Activated CD4-positive, alpha-beta T cell treated with anti-CD3 and anti-CD28 coated beads, Interleukin-2, amount 50 U/mL, for 24 hours (primary cell): ENCODE results near the gene WDR6.
"Not testable (repeated sequence)": the region's sequence is repeated elsewhere in the genome, so short reads cannot be mapped to it uniquely, and the experiment has no call there.

Source experiments
- DNase-seq, 2 donors: peaks; one replicate each; pipeline ENCODE4 v3.0.0-alpha.2; 2020; ENCODE audit warnings: low read depth in 1 of 2, low spot score in 1 of 2

Gene WDR6

DNA sequence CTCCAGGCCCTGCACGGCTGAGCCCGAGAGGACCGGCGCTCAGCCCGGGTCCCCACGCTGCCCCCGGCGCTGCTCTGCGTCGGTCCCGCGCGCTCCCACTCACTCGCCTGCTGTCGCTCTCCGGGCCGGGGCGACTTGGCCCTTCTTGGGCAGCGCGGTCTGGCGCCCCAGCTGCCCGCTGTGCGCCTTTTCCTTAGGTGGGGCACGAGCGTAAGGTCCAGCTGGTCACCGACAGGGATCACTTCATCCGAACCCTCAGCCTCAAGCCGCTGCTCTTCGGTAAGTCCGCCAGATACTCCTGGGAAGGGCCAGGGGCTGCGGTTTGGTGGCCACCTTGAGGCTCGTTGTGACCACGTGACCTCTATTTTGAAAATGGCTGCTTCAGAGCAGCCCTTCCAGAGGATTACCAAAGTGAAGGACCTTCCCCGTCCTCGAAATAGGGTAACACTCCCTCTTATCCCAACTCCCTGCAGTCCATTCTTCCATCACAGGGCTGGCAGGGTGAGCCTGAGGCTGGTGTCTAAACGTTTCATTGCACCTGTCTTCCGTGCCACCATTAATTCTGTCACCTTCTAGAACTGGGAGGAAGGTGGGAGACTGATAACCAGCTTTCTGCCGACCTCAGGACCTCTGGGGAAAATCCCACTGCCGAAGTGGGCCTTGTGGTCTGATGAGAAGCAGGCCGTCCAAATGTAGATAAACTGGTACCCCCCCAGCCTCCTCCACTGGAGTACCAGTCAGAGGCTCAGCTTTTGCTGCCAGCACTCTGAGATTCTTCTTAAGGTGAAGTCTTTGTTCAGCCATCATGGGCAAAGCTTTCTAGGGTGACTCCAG, 16.3 kb upstream of the WDR6 start:
- no peak for DNase-seq

DNA sequence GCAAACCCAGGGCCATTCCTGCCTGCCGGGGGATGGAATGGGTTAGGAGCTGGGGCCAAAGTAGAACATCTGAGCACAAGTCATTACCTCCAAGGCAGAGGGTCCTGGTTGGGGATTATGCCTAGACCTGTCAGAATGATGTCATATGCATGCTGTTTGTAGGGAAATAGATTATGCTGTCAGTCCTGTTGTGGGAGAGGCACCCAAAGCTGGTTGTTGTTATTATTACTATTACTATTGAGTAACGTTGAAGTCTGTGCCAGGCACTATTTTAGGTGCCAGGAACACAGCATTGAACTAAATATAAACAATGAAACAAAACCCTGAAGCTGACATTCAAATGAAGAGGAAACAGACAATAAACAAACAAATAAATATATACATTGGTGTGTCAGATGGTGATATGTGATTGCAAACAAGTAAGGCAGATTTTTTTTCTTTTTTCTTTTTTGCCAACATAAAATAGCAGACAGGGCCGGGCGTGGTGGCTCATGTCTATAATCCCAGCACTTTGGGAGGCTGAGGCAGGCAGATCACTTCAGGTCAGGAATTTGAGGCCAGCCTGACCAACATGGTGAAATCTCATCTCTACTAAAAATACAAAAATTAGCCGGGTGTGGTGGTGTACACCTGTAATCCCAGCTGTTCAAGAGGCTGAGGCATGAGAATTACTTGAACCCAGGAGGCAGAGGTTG, 15.2 kb upstream of the WDR6 start:
- DNase-seq, result no peak

DNA sequence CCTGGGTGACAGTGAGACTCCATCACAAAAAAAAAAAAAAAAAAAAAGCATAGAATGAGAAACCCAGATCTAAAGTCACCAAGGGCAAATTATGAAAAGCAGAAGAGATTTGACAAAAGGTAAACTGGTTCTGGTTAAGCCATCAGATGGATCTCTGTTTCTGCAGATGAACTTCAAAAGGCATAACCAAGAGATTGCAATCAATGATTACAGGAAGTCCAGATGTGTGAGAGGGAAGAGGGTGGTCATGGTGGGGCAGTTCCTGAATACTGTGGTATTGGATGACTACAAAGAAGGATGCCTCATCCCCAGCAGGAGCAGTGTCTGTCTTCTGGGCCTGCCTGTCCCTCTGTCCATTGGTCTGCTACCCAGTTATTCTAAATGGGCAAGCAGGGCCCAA, 13.4 kb upstream of the WDR6 start:
- DNase-seq, result no peak

GRCh38 chr3:48996640-48997039, 10.6 kb upstream of the WDR6 start:
- DNase-seq, result no peak

DNA sequence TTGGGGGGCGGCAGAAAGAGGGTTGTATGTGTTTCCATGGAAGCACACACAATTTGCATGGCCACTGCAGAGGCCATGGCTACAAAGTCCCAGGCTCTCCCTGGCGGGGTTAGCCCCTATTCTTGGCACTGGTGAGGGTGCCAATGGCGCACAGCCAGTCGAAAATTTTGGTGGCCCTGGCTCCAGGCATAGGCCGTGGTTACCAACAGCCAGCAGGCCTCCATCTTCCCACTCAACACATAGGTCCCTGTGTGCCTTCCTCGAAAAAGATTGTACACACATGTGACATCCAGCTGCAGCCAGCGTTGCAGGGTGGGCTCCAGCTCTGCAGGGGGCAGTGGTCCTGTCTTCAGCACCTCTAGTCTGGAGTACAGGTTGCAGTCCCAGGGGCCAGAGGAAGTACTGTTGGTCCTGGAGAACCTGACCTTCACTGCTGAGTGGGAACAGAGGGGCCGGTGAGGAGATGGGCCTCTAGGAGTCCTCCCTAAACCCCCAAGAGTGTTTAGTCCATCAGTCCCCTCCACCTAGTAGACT, 10.0 kb upstream of the WDR6 start:
- no peak for DNase-seq

GRCh38 chr3:48997714-48998637, 9.2 kb upstream of the WDR6 start:
- no peak for DNase-seq

DNA sequence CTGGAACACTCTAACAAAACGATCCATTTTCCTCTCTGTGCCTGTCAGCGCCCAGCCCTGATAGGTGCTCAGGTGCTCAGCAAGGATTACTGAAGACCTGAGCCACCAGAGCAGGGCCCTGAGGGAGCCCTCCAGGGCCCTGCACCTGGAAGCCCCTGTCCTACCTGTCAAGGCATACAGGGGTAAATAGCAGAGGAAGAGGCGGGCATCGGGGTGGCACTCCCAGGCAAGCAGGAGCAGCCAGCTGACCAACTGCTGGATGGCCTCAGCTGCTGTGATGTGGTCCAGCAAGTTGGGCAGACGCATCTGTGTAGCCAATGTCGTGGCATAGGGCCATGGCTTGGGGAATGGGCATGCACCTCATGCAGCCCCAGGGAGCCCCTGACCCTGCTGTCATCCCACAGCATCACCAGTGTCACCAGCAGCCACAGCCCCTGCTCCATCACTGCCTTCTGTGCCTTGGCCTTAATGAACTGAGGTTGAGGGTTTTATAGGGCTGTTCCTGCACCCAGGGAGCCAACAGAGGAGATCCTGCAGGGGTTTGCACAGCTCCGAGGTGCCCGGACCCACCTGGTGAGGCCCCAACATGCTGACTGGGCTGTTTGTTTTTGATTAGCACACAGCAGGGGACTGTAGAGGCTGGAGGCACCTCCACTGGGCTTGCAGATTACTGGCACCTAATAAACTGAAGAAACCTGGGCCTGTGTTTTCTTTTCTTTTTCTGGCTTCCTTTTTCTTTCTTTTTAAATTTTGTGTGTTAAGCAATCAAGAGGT, 7.9 kb upstream of the WDR6 start:
- DNase-seq, result no peak

GRCh38 chr3:49001155-49001554, 6.0 kb upstream of the WDR6 start:
- no peak for DNase-seq

DNA sequence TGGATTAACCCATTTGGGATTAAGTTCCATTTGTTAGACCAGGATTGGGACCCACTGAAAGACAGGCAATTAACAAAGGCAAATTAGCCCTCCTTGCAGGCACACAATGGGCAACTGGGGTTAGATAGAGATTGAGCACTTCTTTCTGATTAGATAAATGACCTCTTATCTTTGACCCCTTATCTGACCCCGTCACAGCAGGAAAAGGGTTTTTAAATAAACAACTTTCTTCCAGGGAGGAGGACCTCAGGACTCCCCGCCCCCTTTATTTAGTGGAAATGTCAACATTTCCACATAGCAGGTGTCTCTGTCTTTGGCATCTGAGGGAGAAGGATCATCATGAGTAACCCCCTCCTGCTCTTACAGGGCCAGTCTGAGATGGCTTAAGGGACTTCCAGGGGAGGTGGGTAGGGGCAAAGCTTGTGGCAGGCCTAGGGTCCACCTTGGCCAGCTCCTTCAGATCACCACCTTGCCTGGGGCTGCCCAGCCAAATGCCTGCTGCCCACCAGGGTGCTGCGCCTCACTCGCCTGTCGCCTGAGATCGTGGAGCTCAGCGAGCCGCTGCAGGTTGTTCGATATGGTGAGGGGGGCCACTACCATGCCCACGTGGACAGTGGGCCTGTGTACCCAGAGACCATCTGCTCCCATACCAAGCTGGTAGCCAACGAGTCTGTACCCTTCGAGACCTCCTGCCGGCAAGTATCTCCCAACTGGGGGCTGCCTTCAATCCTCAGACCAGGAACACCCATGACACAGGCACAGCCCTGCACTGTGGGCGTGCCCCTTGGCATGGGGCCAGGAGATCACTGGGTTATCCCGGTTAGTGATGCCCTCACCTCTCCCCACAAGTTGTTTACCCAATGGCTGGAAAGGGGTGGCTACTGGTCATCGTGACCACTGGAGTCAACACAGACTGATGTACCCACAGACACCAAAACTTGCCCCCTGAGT, 2.6 kb upstream of the WDR6 start:
- DNase-seq, result no peak

DNA sequence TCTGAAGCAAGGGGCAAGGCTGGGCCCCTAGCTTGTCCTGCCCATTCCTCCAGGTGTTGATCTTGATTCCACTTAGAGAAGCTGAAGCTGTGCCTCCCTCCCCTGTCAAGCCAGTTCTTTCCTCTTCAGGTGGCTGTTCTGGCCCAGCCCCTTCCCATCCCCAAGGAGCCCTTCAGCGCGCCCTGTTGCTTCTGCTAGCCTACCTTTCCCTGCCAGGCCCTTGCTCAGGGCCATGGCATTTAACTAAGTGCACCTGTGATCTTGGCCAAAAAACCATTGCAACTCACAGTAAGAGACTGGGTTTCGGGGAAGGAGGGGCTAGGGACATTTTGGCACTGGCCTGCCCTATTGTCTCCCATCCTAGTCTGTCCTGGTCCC, 1.9 kb upstream of the WDR6 start:
- DNase-seq, result no peak

DNA sequence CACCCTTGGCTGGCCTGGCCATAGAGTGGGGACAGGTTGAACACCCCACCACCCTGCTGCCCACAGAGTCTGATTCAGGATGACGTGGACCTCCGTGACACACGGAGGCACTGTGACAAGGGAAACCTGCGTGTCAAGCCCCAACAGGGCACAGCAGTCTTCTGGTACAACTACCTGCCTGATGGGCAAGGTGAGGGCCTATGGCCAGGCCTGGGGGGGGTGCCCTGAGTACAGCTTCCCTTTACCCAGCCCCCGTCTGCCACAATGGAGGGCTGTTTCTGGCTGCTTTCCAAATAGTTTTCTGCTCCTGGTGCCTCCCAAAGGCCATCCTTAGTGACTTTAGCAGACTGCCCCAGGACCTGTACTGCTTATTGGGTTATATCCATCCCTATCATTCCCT, 1.2 kb upstream of the WDR6 start:
- no peak for DNase-seq

DNA sequence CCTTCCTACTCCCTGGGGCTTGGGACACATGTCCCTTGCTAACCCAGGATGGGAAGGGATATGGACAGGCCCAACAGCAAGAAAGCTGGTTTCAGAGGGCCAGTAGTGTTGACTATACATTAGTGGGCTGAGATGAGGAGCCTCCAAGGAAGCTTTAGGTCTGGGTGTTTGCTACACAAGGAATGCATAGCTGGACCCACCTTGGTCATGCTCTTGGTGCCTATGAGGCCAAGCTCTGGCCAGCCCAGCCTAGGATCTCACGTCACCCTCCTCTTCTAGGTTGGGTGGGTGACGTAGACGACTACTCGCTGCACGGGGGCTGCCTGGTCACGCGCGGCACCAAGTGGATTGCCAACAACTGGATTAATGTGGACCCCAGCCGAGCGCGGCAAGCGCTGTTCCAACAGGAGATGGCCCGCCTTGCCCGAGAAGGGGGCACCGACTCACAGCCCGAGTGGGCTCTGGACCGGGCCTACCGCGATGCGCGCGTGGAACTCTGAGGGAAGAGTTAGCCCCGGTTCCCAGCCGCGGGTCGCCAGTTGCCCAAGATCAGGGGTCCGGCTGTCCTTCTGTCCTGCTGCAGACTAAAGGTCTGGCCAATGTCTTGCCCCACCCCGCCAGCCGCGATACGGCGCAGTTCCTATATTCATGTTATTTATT, 653 bp upstream of the WDR6 start:
- DNase-seq, result no peak

GRCh38 chr3:49007771-49008528, 759 bp downstream of the WDR6 start:
- DNase-seq, result peak; percentile 69 to 82

DNA sequence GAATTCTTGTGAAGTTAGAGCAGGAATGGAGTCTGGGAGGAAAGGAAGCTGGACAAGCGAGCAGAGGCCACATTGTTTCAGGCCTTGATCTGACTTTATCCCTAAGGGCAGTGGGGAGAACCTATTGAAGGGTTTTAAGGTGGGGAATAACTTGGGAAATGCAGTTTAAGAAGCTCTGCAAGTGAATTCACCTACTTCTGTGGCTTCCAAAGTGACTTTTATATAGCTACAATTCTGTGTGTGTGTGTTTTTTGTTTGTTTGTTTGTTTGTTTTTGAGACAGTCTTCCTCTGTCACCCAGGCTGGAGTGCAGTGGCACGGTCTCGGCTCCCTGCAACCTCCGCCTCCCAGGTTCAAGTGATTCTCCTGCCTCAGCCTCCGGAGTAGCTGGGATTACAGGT, 1.4 kb downstream of the WDR6 start:
- DNase-seq, result not testable (repeated sequence)

- no peak for DNase-seq
Measured at GRCh38 chr3:49009396-49009795, 2.2 kb downstream of the WDR6 start.

- no peak for DNase-seq
Measured at GRCh38 chr3:49012441-49013017, 5.3 kb downstream of the WDR6 start.

GRCh38 chr3:49013113-49013737, 6.0 kb downstream of the WDR6 start:
- DNase-seq, result no peak
